NCI-H1417 (cell line): ENCODE results near the gene PRMT2.

Experiments
- DNase-seq, 3 experiments: peaks; one replicate each; lab custom pipeline; 2025; lab: John Stamatoyannopoulos, UW

The PRMT2 gene

GRCh38 chr21:46641656-46642055 lies 6.2 kb downstream of the PRMT2 start:
- DNase-seq: no peak

DNA sequence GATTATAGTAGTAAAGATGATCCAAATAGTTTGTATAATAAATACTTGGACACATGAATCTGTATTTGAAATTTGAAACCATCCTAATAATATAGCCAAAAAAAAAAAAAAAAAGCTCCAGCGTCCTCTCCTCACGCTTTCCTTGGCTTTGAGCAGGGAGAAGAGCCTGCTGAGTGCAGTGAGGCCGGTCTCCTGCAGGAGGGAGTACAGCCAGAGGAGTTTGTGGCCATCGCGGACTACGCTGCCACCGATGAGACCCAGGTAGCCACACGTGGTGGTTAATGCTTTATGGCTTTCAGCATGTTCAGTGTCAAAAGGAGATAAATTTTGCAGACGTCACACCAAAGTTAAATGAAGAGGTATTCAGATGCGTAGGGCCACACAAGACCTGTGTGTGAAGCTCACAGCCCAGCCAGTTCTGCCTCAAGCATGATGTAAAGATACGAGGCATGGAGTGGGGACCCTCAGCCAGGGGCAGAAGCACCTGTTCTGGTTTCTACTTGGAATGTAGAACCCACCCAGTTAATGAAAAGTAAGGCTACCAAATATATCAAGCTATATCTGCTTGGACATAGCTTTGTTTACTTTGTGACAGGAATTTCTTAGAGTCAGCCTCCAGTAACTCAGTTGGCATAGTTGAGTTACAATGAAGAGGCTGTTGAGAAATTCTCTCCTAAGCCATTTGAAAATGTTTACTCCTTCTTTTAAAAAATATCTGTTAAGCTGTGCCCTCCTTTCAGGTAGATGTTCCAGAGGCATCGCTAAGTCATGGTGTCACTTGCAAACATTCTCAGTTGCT lies 8.1 kb downstream of the PRMT2 start:
- DNase-seq: no peak

GRCh38 chr21:46645840-46646239 lies 10.4 kb downstream of the PRMT2 start:
- DNase-seq: no peak

DNA sequence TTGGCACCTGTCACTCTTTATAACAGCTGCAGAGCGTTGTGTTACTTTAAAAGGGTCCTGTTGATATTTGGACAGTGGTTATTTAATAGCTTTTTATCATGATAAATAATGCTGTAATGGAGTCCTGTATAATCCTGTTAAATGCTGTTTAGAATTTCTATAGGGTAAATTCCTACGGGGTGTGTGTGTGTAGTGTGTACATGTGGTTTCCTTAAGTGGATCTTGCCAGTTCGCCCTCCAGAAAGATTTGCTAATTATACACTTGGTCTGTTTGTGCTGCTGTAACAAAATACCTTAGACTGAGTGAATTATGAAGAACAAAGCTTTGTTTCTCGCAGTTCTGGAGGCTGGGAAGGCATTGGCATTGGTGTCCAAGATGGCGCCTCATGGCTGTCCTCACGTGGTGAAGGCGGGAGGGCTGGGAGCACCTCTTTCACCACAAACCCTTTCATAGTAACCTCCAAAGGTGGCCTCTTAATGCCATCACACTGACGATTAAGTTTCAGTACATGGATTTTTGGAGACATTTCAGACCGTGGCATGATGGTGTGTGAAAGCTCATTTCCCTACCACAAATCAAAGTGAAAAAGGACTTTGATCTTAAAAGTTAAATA lies 11.2 kb downstream of the PRMT2 start:
- DNase-seq: peak in 2 of 3 experiments; percentile 41 to 78

- DNase-seq: no peak
Measured at GRCh38 chr21:46648539-46648938, 13.1 kb downstream of the PRMT2 start.

DNA sequence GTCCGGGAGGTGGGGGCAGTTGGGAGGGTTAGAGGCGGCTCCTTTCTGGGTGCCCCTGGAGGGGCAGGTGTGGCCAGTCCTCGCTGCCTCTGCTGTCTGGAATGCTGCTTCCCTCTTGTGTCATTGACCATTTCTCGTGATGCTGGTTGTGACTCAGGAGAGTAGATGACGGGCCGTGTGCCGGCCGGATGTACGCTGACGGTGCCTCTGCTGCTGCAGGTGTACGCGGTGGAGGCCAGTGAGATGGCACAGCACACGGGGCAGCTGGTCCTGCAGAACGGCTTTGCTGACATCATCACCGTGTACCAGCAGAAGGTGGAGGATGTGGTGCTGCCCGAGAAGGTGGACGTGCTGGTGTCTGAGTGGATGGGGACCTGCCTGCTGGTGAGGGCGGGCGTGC lies 13.9 kb downstream of the PRMT2 start:
- no peak for DNase-seq

DNA sequence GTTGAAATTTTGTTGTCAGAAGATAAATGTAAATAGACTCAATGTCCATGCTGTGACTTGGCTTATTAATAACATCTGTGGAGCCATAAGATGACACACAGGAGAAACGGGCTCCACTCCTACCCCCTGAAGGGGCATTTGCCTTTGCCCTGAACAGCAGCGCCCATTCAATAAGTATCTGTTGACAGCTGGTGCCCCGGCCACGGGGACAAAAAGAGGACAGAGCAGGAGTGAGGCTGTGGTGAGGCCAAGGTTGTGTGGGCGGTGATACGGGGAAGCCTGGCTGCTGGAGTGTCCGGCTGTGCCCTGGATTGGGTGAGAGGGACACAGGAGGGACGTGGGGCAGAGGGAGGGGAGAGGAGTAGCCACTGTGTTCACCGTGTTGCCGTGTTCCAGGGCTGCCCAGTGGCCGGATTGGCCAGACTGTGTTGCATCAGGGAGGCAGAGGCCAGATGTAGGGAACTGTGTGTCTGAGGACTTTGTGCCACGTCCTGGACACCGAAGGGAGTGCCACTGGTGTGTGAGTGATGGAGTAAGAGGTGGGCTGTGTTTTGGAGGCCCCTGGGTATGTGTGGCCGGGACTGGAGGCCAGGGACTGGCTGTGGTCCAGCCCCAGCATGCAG lies 15.1 kb downstream of the PRMT2 start:
- DNase-seq: peak in 1 of 3 experiments; percentile 11

DNA sequence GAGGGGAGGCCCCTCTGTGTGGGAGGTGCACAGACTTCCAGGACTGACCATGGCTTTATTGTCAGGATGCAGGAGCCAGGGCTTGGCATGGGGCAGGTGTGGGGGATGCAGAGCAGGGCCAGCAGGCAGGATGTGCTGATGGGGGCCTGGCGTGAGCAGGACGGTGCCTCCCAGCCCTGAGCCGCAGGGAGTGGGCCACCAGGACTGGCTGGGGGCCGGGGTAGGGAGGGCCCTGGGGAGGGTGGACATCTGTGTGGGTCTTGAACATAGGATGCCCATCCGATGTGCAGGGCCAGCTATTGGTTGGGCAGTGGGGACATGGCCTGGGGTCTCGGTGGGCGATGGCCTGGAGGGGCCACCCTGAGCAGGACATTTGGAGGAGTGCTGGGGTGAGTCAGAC lies 15.6 kb downstream of the PRMT2 start:
- DNase-seq: no peak

- no peak for DNase-seq
Measured at GRCh38 chr21:46655230-46655629, 19.8 kb downstream of the PRMT2 start.

GRCh38 chr21:46656820-46657219 lies 21.3 kb downstream of the PRMT2 start:
- DNase-seq: no peak

GRCh38 chr21:46660505-46660904 lies 25.0 kb downstream of the PRMT2 start:
- DNase-seq: no peak

- DNase-seq: peak in 1 of 3 experiments; percentile 75
Measured at GRCh38 chr21:46661211-46661625, 25.7 kb downstream of the PRMT2 start.

DNA sequence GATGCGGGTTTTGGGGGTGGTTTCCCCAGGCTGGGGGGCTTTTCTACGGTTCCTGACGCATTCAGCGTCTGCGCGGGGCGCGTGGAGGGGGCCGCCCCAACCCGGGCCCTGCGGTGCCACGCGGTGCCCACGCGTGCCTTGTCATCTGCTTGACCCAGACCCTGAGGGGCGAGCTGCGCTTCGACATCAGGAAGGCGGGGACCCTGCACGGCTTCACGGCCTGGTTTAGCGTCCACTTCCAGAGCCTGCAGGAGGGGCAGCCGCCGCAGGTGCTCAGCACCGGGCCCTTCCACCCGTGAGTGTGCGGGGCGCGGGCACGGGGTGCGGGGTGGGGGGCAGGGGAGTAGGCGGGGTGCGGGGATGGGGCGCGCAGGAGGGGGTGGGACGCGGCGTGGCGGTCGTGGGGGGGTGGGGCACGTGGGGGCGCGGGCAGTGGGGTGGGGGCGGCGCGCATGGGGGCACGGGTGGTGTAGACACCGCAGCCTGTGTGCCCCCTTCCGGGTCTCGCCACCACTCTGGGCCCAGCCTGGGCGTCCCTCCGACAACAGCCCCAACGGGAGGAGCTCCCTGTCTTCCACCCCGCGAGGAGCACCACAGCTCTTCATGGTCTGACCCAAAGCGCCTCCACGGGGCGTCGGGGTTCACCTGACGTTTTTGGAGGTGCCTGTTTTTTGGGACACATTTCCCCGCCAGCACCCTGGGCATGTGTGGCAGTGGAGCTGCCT lies 26.3 kb downstream of the PRMT2 start:
- no peak for DNase-seq

- no peak for DNase-seq
Measured at GRCh38 chr21:46662367-46662654, 26.8 kb downstream of the PRMT2 start.

DNA sequence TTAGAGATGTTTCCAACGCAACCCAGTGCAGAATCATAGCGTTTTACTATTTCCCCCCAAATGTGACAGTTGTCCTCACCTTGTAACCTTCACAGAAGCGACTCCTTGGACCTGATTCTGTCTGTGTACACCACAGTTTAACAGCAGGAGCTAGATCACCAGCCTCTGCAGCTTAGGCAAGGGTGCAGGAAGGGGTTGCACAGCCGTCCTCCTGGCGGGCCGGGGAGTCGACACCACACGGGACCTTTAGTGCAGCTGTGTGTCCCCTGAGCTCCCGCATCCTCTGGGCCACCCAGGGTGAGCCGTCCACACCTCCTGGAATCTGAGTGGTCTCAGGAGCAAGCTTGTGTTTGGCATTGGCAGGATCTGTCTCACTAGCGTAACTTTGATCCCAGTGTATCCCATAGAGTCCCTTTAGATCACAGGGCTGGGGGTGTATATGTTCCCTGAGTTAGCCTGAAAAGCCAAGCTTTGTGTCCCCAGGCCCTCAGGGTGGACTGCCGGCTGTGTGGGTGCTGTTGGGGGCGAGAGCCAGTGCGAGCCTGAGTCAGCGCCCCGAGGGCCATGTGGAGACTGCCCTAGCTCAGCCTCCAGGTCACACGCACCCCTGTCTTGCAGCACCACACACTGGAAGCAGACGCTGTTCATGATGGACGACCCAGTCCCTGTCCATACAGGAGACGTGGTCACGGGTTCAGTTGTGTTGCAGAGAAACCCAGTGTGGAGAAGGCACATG lies 27.5 kb downstream of the PRMT2 start:
- no peak for DNase-seq

GRCh38 chr21:46663754-46664153 lies 28.3 kb downstream of the PRMT2 start:
- DNase-seq: no peak

DNA sequence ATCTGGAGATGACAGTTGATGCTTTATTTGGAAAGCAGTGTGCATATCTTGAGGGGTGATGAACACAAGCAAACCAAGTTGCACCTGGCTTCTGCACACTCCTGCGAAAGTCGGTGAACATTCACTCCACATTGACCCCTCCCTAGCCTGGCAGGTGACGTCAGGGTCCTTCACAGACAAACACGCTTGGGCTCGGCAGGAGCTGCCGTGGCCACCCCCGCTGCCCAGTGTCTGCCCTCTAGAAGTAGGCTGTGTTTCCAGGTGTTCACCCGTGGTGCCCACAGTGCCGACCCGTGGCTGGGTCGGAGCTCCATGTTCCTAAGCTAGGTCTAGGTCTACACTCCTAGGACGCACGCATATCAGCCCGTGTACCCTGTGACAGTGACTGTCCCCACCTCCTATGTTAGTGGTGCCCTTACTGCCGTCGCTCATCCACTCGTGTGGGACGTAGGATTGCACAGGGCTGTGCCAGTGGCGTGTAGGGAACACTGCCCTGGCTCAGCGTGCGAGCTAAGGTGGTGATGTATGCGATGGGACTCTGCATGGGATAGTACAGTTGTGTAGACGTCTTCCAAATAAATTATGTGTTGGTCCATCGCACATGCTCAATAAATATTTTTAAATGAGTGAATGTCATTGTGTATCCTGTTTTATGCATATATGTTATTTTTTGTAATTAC lies 29.0 kb downstream of the PRMT2 start:
- DNase-seq: peak in 2 of 3 experiments; percentile 19

GRCh38 chr21:46665566-46665965 lies 30.1 kb downstream of the PRMT2 start:
- no peak for DNase-seq

GRCh38 chr21:46666941-46667740 lies 31.7 kb downstream of the PRMT2 start:
- peak; percentile 42 to 82 (median 80) for DNase-seq

DNA sequence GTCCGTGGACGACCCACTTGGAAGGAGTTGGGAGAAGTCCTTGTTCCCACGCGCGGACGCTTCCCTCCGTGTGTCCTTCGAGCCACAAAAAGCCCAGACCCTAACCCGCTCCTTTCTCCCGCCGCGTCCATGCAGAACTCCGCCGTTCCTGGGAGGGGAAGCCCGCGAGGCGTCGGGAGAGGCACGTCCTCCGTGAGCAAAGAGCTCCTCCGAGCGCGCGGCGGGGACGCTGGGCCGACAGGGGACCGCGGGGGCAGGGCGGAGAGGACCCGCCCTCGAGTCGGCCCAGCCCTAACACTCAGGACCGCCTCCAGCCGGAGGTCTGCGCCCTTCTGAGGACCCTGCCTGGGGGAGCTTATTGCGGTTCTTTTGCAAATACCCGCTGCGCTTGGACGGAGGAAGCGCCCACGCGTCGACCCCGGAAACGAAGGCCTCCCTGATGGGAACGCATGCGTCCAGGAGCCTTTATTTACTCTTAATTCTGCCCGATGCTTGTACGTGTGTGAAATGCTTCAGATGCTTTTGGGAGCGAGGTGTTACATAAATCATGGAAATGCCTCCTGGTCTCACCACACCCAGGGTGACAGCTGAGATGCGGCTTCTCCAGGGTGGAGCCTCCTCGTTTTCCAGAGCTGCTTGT lies 32.4 kb downstream of the PRMT2 start:
- peak; percentile 57 to 86 (median 83) for DNase-seq
